CD14-positive monocyte (primary cell): ENCODE results near the gene SNAP25. TPM values are rescaled to one million over a fixed set of nuclear protein-coding genes. Genes with fewer than 3 reads are reported as not detected.

Source experiments
- DNase-seq, 3 donors: peaks; one replicate each; pipeline ENCODE4 v3.0.0-alpha.2; 2011 to 2022
- H2AFZ ChIP-seq: 2 replicates; pipeline ENCODE4 v1.6.0; 2012; ENCODE audit warnings: mild to moderate bottlenecking, low read depth, low read length, inconsistent platforms; ENCODE audit not compliant: insufficient read depth, poor library complexity, severe bottlenecking
- H3K27ac ChIP-seq, 2 donors: 1 replicate in 1 of 2; 2 replicates in 1 of 2; pipeline ENCODE4 v1.5.1; 2012 to 2013; ENCODE audit warnings: low read length in 2 of 2, control low read depth in 1 of 2, inconsistent platforms in 1 of 2, low read depth in 1 of 2, mild to moderate bottlenecking in 1 of 2
- H3K27me3 ChIP-seq, 2 donors: one replicate each; pipeline versions ENCODE4 v1.6.0 to v1.6.1; 2011 to 2013; ENCODE audit warnings: low read length in 2 of 2; ENCODE audit not compliant: control insufficient read depth in 2 of 2, insufficient read depth in 2 of 2
- H3K36me3 ChIP-seq, 2 donors: replicated peaks in 1 of 2; 1 replicate in 1 of 2; 2 replicates in 1 of 2; pipeline versions ENCODE4 v1.5.1 to v1.6.1; 2012 to 2013; ENCODE audit warnings: low read length in 2 of 2, control low read depth in 1 of 2, inconsistent platforms in 1 of 2, mild to moderate bottlenecking in 1 of 2; ENCODE audit not compliant: insufficient read depth in 2 of 2, control insufficient read depth in 1 of 2
- H3K4me1 ChIP-seq, 2 donors: 1 replicate in 1 of 2; 2 replicates in 1 of 2; pipeline versions ENCODE4 v1.5.1 to v1.6.1; 2012 to 2013; ENCODE audit warnings: low read length in 2 of 2, control low read depth in 1 of 2, inconsistent platforms in 1 of 2, mild to moderate bottlenecking in 1 of 2, moderate library complexity in 1 of 2; ENCODE audit not compliant: insufficient read depth in 2 of 2, control insufficient read depth in 1 of 2
- H3K4me2 ChIP-seq: replicated peaks from 2 replicates; pipeline ENCODE3; 2012; ENCODE audit warnings: low read length, moderate library complexity, mild to moderate bottlenecking; ENCODE audit not compliant: poor library complexity, severe bottlenecking; ENCODE audit errors: extremely low read depth
- H3K4me3 ChIP-seq, 3 experiments: fragments of 200-600 bp in 1 of 3; sonication (generic) in 1 of 3; replicated peaks in 1 of 3; 1 replicate in 2 of 3; 2 replicates in 1 of 3; pipeline ENCODE4 v1.5.1; 2011 to 2013; ENCODE audit warnings: low read length in 3 of 3, mild to moderate bottlenecking in 3 of 3, control low read depth in 2 of 3, low read depth in 2 of 3, inconsistent platforms in 1 of 3, moderate library complexity in 1 of 3
- H3K79me2 ChIP-seq: 2 replicates; pipeline ENCODE4 v1.6.0; 2012; ENCODE audit warnings: mild to moderate bottlenecking, control low read depth, inconsistent platforms, low read length, moderate library complexity; ENCODE audit not compliant: insufficient read depth
- H3K9ac ChIP-seq: 2 replicates; pipeline ENCODE4 v1.6.0; 2017; ENCODE audit warnings: low read length, mild to moderate bottlenecking; ENCODE audit not compliant: insufficient read depth, poor library complexity, severe bottlenecking
- H3K9me3 ChIP-seq, 2 donors: replicated peaks in 1 of 2; 1 replicate in 1 of 2; 2 replicates in 1 of 2; pipeline versions ENCODE4 v1.5.1 to v1.6.1; 2012 to 2013; ENCODE audit warnings: low read length in 2 of 2, control low read depth in 1 of 2; ENCODE audit not compliant: control insufficient read depth in 1 of 2, insufficient read depth in 1 of 2
- H4K20me1 ChIP-seq: 2 replicates; pipeline ENCODE4 v1.6.0; 2012; ENCODE audit warnings: mild to moderate bottlenecking, low read length, control low read depth, moderate library complexity; ENCODE audit not compliant: insufficient read depth
- H3K27ac Mint-ChIP-seq, 7 donors: one replicate each; pipeline ENCODE4 v1.8.0; 2020; ENCODE audit warnings: mild to moderate bottlenecking in 7 of 7, mixed read lengths in 7 of 7, moderate library complexity in 6 of 7, inconsistent platforms in 2 of 7
- H3K27me3 Mint-ChIP-seq, 3 donors: one replicate each; pipeline ENCODE4 v1.8.0; 2021 to 2022; ENCODE audit warnings: low read depth in 3 of 3, mild to moderate bottlenecking in 3 of 3, mixed read lengths in 3 of 3, moderate library complexity in 3 of 3, inconsistent platforms in 1 of 3
- H3K36me3 Mint-ChIP-seq, 2 donors: one replicate each; pipeline ENCODE4 v1.8.0; 2020; ENCODE audit warnings: mixed read lengths in 2 of 2, inconsistent platforms in 1 of 2, mild to moderate bottlenecking in 1 of 2
- H3K4me1 Mint-ChIP-seq: one replicate; pipeline ENCODE4 v1.8.0; 2020; ENCODE audit warnings: mild to moderate bottlenecking, mixed read lengths
- H3K4me3 Mint-ChIP-seq, 2 donors: one replicate each; pipeline ENCODE4 v1.8.0; 2020; ENCODE audit warnings: mild to moderate bottlenecking in 2 of 2, mixed read lengths in 2 of 2, moderate library complexity in 1 of 2
- H3K9me3 Mint-ChIP-seq, 7 donors: one replicate each; pipeline ENCODE4 v1.8.0; 2020 to 2022; ENCODE audit warnings: mixed read lengths in 7 of 7, mild to moderate bottlenecking in 6 of 7, moderate library complexity in 6 of 7, inconsistent platforms in 2 of 7
- WGBS: methylation state at CpG from one replicate; pipeline ENCODE4 v1.1.5; 2013; ENCODE audit warnings: missing lambda C conversion rate; ENCODE audit not compliant: insufficient coverage; 5-methylcytosine and 5-hydroxymethylcytosine counted together
- intact Hi-C, 2 donors: fragments of 100-400 bp; cut with micrococcal nuclease; formaldehyde crosslinking; loops; one replicate each; pipeline versions ENCODE4 v1.15.0 to v1.15.1; 2023
- polyA plus RNA-seq, 3 donors: library from polyadenylated mRNA; depleted of rRNA in 1 of 3; unstranded in 2 of 3; stranded (reverse) in 1 of 3; fragments of 300-500 nt in 2 of 3; fragments of >200 nt in 1 of 3; fragmentation: Illumina TruSeq in 2 of 3; gene quantifications; 1 replicate in 2 of 3; 2 replicates in 1 of 3; pipeline ENCODE4 v1.2.3, GENCODE V29; 2012 to 2021
- TF ChIP-seq, protein P1 (sequence below): fragments of 200-600 bp; IDR thresholded peaks from one replicate; pipeline ENCODE4 v1.8.0; 2022; ENCODE audit warnings: antibody characterized with exemption, mild to moderate bottlenecking

SNAP25 gene
- polyA plus RNA-seq, 3 donors = not detected

DNA sequence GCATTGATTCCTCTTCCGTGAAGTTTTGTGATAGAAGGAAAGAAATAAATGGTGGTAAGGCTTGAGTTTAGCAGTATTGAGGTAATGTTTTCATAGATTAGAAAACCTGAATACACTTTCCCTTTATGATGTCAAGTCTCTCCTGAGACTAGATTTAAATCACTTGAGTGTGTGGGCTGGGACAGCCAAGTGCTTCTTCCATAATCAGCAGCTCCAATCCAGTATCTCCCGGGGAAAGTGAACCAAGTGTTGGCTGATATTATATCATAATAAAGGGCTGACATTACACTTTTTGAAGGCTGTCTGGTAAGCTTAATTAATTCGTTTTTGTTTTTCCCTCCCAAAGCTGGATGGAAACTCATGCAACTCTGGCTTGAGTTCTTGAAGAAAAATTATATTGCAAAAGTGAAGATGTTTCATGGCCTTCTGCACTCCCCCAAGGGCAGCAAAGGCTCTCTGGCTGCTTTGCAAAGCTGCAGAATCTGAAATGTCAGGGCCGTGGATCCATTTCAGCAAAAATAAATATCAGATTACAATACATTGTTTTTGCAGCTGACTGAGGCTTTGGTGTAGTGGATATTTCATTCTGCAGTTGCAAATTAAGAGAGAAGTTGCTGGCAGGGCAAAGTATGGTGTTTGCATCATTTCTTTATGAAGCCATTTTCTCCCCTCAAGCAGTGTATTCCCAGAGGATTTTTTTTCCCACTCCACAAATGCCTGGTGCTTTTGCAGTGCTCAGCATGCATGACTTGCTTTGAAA is 114.2 kb downstream of the SNAP25 start:
- Histone ChIP-seq H3K79me2 (no peaks in the 10 kb centered on the region), H3K36me3 (no peaks in the 10 kb centered on the region), H3K4me2 (no peak overlapping the region), H3K27ac (no peak overlapping the region), H3K9ac (no peak overlapping the region), H3K27me3 (no peaks in the 10 kb centered on the region), H2AFZ (no peak overlapping the region), H3K4me3 (no peak overlapping the region), H3K4me1 (peaks cover 0 to 2% of the 10 kb centered on the region in 2 donors), H3K9me3 (no peaks in the 10 kb centered on the region), H4K20me1 (no peaks in the 10 kb centered on the region)
- H3K36me3 Mint-ChIP-seq = no peaks in the 10 kb centered on the region
- TF ChIP-seq, protein P1, sequence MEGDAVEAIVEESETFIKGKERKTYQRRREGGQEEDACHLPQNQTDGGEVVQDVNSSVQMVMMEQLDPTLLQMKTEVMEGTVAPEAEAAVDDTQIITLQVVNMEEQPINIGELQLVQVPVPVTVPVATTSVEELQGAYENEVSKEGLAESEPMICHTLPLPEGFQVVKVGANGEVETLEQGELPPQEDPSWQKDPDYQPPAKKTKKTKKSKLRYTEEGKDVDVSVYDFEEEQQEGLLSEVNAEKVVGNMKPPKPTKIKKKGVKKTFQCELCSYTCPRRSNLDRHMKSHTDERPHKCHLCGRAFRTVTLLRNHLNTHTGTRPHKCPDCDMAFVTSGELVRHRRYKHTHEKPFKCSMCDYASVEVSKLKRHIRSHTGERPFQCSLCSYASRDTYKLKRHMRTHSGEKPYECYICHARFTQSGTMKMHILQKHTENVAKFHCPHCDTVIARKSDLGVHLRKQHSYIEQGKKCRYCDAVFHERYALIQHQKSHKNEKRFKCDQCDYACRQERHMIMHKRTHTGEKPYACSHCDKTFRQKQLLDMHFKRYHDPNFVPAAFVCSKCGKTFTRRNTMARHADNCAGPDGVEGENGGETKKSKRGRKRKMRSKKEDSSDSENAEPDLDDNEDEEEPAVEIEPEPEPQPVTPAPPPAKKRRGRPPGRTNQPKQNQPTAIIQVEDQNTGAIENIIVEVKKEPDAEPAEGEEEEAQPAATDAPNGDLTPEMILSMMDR = no peak
- intact Hi-C loops = no loop called here
- no CpG with 5 or more reads among the region's 4 CpGs for WGBS
- H3K9me3 Mint-ChIP-seq = peaks cover 0 to 3% (median 0%) of the 10 kb centered on the region in 7 donors
- H3K27ac Mint-ChIP-seq = no peak overlapping the region
- H3K27me3 Mint-ChIP-seq = peaks cover 0 to 2% (median 0%) of the 10 kb centered on the region in 3 donors
- no peak overlapping the region for H3K4me3 Mint-ChIP-seq
- peaks cover 9% of the 10 kb centered on the region for H3K4me1 Mint-ChIP-seq
- DNase-seq = no peak

DNA sequence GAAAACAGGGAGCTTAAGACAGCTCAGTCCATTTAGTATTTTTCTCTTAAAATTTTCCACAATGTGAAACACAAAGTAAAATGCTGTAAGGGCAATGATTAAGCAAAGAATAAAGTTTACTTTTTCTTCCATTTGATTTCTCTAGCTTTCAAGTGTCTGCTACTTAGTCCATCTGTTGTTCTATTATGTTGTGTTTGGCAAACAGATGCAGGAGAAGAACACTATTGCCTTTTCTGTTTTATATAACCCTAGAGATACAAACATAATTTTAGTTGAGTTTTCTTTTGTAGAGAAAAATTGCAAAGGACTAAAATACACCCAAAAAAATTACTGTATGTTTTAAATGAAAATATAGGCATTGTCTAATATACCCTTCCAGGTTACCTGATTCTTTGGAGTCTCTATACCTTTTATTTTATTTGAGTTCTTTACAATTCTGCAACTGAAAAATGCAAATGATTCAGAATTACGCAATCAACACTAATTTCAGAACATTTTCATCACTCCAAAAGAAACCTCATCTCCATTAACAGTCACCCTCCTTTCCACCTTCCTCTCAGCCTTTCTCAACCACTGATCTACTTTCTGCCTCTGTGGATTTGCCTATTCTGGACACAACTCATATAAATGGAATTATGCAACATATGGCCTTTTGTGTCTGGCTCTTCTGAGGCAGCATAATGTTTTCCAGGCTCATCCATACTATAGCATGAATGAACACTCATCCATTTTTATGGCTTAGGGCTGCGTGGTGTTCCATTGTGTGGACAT is 118.5 kb downstream of the SNAP25 start:
- Histone ChIP-seq H3K27ac (no peak overlapping the region), H2AFZ (no peak overlapping the region), H3K4me3 (no peak overlapping the region), H3K9me3 (peaks cover 4 to 14% of the 10 kb centered on the region in 2 donors), H3K79me2 (no peaks in the 10 kb centered on the region), H4K20me1 (no peaks in the 10 kb centered on the region), H3K27me3 (no peaks in the 10 kb centered on the region), H3K9ac (no peak overlapping the region), H3K4me1 (peaks cover 0 to 2% of the 10 kb centered on the region in 2 donors), H3K36me3 (no peaks in the 10 kb centered on the region), H3K4me2 (no peak overlapping the region)
- Mint-ChIP-seq H3K36me3 (no peaks in the 10 kb centered on the region), H3K27ac (no peak overlapping the region), H3K4me1 (peaks cover 8% of the 10 kb centered on the region), H3K27me3 (peaks cover 2% of the 10 kb centered on the region in 3 donors), H3K4me3 (no peak overlapping the region), H3K9me3 (peaks cover 4 to 10% (median 7%) of the 10 kb centered on the region in 7 donors)
- DNase-seq = no peak
- whole genome bisulfite sequencing = no CpG with 5 or more reads among the region's 2 CpGs
- intact Hi-C loops = no loop called here
- TF ChIP-seq, protein P1 = no peak
